HEK293 (cell line): ENCODE measurements around the gene NEIL3.

Experiments used
- CTCF ChIA-PET: fragments of 350-600 bp; formaldehyde crosslinking; extraction: SDS; loops from one replicate; lab custom pipeline; 2021; ENCODE audit warnings: antibody characterized with exemption; lab: Yijun Ruan, JAX
- POLR2A ChIA-PET: fragments of 300-600 bp; formaldehyde crosslinking; extraction: SDS; loops from one replicate; lab custom pipeline; 2020; ENCODE audit warnings: antibody characterized with exemption, inconsistent platforms; lab: Yijun Ruan, JAX
- H3K27ac ChIP-seq: fragments of 200-500 bp; sonication (Bioruptor generic); 2 replicates; pipeline ENCODE4 v1.5.1; 2014; ENCODE audit warnings: low read depth, low read length, control low read depth, inconsistent platforms; ENCODE audit errors: extremely low read depth
- H3K36me3 ChIP-seq, 2 experiments: fragments of 200-500 bp in 1 of 2; sonication (Bioruptor generic) in 1 of 2; 1 replicate in 1 of 2; 2 replicates in 1 of 2; pipeline ENCODE4 v1.5.1; 2014 to 2017; ENCODE audit warnings: inconsistent platforms in 2 of 2, low read length in 2 of 2; ENCODE audit not compliant: control insufficient read depth in 2 of 2, insufficient read depth in 1 of 2
- H3K4me1 ChIP-seq: fragments of 200-500 bp; sonication (Bioruptor generic); 2 replicates; pipeline ENCODE4 v1.5.1; 2014; ENCODE audit warnings: mild to moderate bottlenecking, low read length, inconsistent platforms; ENCODE audit not compliant: control insufficient read depth, insufficient read depth
- H3K4me3 ChIP-seq: 2 replicates; pipeline ENCODE4 v1.5.1; 2011; ENCODE audit warnings: low read depth, mild to moderate bottlenecking, control low read depth, low read length, moderate library complexity
- H3K9me3 ChIP-seq: fragments of 200-500 bp; sonication (Bioruptor generic); 2 replicates; pipeline ENCODE4 v1.5.1; 2014; ENCODE audit warnings: low read depth, low read length, inconsistent platforms; ENCODE audit not compliant: control insufficient read depth, insufficient read depth
- ELK4 ChIP-seq: IDR thresholded peaks from 2 replicates; pipeline ENCODE4 v1.6.1; 2011; ENCODE audit warnings: mild to moderate bottlenecking, low read depth, low read length, borderline replicate concordance
- KLF1 ChIP-seq: fragments of 450-650 bp; formaldehyde crosslinking; IDR thresholded peaks from 2 replicates; pipeline ENCODE4 v1.5.1; 2016; ENCODE audit warnings: missing biosample characterization, missing genetic modification characterization
- REPIN1 ChIP-seq: fragments of 450-650 bp; formaldehyde crosslinking; IDR thresholded peaks from 2 replicates; pipeline ENCODE4 v1.5.1; 2017; ENCODE audit warnings: missing biosample characterization, missing genetic modification characterization, low read depth
- ZBTB48 ChIP-seq: fragments of 450-650 bp; formaldehyde crosslinking; IDR thresholded peaks from 2 replicates; pipeline ENCODE4 v1.5.1; 2016; ENCODE audit warnings: missing biosample characterization, missing genetic modification characterization
- ZNF155 ChIP-seq: fragments of 450-650 bp; formaldehyde crosslinking; IDR thresholded peaks from 2 replicates; pipeline ENCODE4 v1.5.1; 2016; ENCODE audit warnings: missing biosample characterization, missing genetic modification characterization
- ZNF223 ChIP-seq: fragments of 450-650 bp; formaldehyde crosslinking; IDR thresholded peaks from 2 replicates; pipeline ENCODE4 v1.5.1; 2016; ENCODE audit warnings: missing biosample characterization, missing genetic modification characterization
- ZNF23 ChIP-seq: fragments of 450-650 bp; formaldehyde crosslinking; IDR thresholded peaks from 2 replicates; pipeline ENCODE4 v1.5.1; 2016; ENCODE audit warnings: missing biosample characterization, missing genetic modification characterization, borderline replicate concordance
- ZNF626 ChIP-seq: fragments of 450-650 bp; sonication (Bioruptor Pico); formaldehyde crosslinking; IDR thresholded peaks from 2 replicates; pipeline ENCODE4 v1.5.1; 2018; ENCODE audit warnings: missing biosample characterization, missing genetic modification characterization, inconsistent platforms
- ZNF639 ChIP-seq: fragments of 450-650 bp; formaldehyde crosslinking; IDR thresholded peaks from 2 replicates; pipeline ENCODE4 v1.5.1; 2016; ENCODE audit warnings: missing biosample characterization, missing genetic modification characterization
- ZNF677 ChIP-seq: fragments of 450-650 bp; IDR thresholded peaks from 2 replicates; pipeline ENCODE4 v1.5.0; 2018; ENCODE audit warnings: missing biosample characterization, mild to moderate bottlenecking, missing genetic modification characterization, moderate library complexity
- ZNF785 ChIP-seq: fragments of 450-650 bp; formaldehyde crosslinking; IDR thresholded peaks from 2 replicates; pipeline ENCODE4 v1.5.1; 2016; ENCODE audit warnings: missing biosample characterization, missing genetic modification characterization
- ZNF792 ChIP-seq: fragments of 450-650 bp; formaldehyde crosslinking; IDR thresholded peaks from 2 replicates; pipeline ENCODE4 v1.5.1; 2016; ENCODE audit warnings: missing biosample characterization, missing genetic modification characterization
- ZSCAN4 ChIP-seq: fragments of 450-650 bp; formaldehyde crosslinking; IDR thresholded peaks from 2 replicates; pipeline ENCODE4 v1.5.1; 2017; ENCODE audit warnings: missing biosample characterization, missing genetic modification characterization
- TF ChIP-seq, protein P1 (sequence below): fragments of 450-650 bp; formaldehyde crosslinking; IDR thresholded peaks from 2 replicates; pipeline ENCODE4 v1.5.1; 2016; ENCODE audit warnings: missing biosample characterization, missing genetic modification characterization
- TF ChIP-seq, protein P2 (sequence below): fragments of 450-650 bp; formaldehyde crosslinking; IDR thresholded peaks from 2 replicates; pipeline ENCODE4 v1.5.1; 2016; ENCODE audit warnings: missing biosample characterization, missing genetic modification characterization
- TF ChIP-seq, protein P3 (sequence below): fragments of 450-650 bp; formaldehyde crosslinking; IDR thresholded peaks from 2 replicates; pipeline ENCODE4 v1.5.1; 2016; ENCODE audit warnings: missing biosample characterization, missing genetic modification characterization
- TF ChIP-seq, protein P4 (sequence below): fragments of 450-650 bp; formaldehyde crosslinking; IDR thresholded peaks from 2 replicates; pipeline ENCODE4 v1.5.1; 2017; ENCODE audit warnings: missing biosample characterization, missing genetic modification characterization

NEIL3 gene

DNA sequence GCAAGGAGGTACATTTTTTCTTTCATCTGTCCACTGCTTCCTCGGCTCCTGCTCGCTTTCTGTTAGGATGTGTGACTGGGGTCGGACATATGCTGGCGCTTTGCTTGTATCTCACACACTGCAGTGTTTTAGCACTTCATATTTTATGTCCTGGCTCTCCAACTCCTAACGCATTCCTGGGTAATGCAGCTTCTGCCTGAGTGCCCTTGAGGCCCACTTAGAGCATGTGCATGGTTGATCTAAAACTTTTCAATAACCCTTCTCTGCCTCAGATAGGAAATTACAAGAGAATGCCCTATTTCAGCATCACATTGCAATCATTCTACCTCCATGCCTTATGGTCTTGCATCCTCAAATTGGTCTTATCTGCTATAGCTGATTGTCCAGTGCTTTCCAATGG lies 65.3 kb downstream of the NEIL3 start:
- Histone ChIP-seq H3K36me3 (no peaks in the 10 kb centered on the region), H3K4me1 (no peaks in the 10 kb centered on the region), H3K9me3 (no peaks in the 10 kb centered on the region), H3K4me3 (no peak overlapping the region), H3K27ac (no peak overlapping the region)
- ChIA-PET CTCF (no interaction called here), POLR2A (no interaction called here)
- TF ChIP-seq, protein P1, sequence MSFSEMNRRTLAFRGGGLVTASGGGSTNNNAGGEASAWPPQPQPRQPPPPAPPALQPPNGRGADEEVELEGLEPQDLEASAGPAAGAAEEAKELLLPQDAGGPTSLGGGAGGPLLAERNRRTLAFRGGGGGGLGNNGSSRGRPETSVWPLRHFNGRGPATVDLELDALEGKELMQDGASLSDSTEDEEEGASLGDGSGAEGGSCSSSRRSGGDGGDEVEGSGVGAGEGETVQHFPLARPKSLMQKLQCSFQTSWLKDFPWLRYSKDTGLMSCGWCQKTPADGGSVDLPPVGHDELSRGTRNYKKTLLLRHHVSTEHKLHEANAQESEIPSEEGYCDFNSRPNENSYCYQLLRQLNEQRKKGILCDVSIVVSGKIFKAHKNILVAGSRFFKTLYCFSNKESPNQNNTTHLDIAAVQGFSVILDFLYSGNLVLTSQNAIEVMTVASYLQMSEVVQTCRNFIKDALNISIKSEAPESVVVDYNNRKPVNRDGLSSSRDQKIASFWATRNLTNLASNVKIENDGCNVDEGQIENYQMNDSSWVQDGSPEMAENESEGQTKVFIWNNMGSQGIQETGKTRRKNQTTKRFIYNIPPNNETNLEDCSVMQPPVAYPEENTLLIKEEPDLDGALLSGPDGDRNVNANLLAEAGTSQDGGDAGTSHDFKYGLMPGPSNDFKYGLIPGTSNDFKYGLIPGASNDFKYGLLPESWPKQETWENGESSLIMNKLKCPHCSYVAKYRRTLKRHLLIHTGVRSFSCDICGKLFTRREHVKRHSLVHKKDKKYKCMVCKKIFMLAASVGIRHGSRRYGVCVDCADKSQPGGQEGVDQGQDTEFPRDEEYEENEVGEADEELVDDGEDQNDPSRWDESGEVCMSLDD, result no peak
- TF ChIP-seq ZNF155 (no peak), ELK4 (no peak), KLF1 (tag by site-specific recombination) (no peak), REPIN1 (tag by site-specific recombination) (no peak), ZNF639 (no peak)
- TF ChIP-seq, protein P2, sequence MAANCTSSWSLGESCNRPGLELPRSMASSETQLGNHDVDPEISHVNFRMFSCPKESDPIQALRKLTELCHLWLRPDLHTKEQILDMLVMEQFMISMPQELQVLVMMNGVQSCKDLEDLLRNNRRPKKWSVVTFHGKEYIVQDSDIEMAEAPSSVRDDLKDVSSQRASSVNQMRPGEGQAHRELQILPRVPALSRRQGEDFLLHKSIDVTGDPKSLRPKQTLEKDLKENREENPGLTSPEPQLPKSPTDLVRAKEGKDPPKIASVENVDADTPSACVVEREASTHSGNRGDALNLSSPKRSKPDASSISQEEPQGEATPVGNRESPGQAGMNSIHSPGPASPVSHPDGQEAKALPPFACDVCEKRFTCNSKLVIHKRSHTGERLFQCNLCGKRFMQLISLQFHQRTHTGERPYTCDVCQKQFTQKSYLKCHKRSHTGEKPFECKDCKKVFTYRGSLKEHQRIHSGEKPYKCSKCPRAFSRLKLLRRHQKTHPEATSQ (tag by site-specific recombination), result no peak

GRCh38 chr4:177375372-177375771 lies 65.7 kb downstream of the NEIL3 start:
- ChIA-PET CTCF (interaction anchor here (0.6 kb wide), 1 partner anchor 252 kb away, joined by 3 read pairs; no protein-coding TSS in a partner anchor), POLR2A (no interaction called here)
- Histone ChIP-seq H3K4me1 (no peaks in the 10 kb centered on the region), H3K4me3 (no peak overlapping the region), H3K36me3 (no peaks in the 10 kb centered on the region), H3K27ac (no peak overlapping the region), H3K9me3 (no peaks in the 10 kb centered on the region)
- TF ChIP-seq, protein P3, sequence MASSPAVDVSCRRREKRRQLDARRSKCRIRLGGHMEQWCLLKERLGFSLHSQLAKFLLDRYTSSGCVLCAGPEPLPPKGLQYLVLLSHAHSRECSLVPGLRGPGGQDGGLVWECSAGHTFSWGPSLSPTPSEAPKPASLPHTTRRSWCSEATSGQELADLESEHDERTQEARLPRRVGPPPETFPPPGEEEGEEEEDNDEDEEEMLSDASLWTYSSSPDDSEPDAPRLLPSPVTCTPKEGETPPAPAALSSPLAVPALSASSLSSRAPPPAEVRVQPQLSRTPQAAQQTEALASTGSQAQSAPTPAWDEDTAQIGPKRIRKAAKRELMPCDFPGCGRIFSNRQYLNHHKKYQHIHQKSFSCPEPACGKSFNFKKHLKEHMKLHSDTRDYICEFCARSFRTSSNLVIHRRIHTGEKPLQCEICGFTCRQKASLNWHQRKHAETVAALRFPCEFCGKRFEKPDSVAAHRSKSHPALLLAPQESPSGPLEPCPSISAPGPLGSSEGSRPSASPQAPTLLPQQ (tag by site-specific recombination), result no peak
- TF ChIP-seq ZNF23 (tag by site-specific recombination) (no peak), ZNF792 (tag by site-specific recombination) (no peak), ZNF677 (no peak), ZBTB48 (tag by site-specific recombination) (no peak), ZNF785 (tag by site-specific recombination) (no peak), ZNF626 (tag by site-specific recombination) (no peak), ZNF223 (tag by site-specific recombination) (no peak), ZSCAN4 (tag by site-specific recombination) (no peak)
- TF ChIP-seq, protein P4, sequence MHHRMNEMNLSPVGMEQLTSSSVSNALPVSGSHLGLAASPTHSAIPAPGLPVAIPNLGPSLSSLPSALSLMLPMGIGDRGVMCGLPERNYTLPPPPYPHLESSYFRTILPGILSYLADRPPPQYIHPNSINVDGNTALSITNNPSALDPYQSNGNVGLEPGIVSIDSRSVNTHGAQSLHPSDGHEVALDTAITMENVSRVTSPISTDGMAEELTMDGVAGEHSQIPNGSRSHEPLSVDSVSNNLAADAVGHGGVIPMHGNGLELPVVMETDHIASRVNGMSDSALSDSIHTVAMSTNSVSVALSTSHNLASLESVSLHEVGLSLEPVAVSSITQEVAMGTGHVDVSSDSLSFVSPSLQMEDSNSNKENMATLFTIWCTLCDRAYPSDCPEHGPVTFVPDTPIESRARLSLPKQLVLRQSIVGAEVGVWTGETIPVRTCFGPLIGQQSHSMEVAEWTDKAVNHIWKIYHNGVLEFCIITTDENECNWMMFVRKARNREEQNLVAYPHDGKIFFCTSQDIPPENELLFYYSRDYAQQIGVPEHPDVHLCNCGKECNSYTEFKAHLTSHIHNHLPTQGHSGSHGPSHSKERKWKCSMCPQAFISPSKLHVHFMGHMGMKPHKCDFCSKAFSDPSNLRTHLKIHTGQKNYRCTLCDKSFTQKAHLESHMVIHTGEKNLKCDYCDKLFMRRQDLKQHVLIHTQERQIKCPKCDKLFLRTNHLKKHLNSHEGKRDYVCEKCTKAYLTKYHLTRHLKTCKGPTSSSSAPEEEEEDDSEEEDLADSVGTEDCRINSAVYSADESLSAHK (tag by site-specific recombination), result no peak
